Raji (cell line): ENCODE data around the gene HCFC1R1.

Experiments
- POLR2A ChIP-seq: IDR thresholded peaks from 2 replicates; pipeline ENCODE4 v1.6.1; 2011; ENCODE audit warnings: low read depth, low read length, control low read depth; ENCODE audit not compliant: insufficient read depth

Gene HCFC1R1

GRCh38 chr16:2980227-2981176, 43.2 kb downstream of the HCFC1R1 start, which contains the start of gene PKMYT1:
Gene PKMYT1, minus strand, starts transcription at chr16:2980446. Its CDS starts 789 bp downstream, at chr16:2979657.
- peak; percentile 96 for TF ChIP-seq POLR2A

- TF ChIP-seq POLR2A = no peak
Measured at GRCh38 chr16:2979669-2980226, 44.0 kb downstream of the HCFC1R1 start.

- TF ChIP-seq POLR2A = no peak
Measured at GRCh38 chr16:2977440-2977839, 46.3 kb downstream of the HCFC1R1 start.

- TF ChIP-seq POLR2A = no peak
Measured at GRCh38 chr16:2976673-2977072, 47.1 kb downstream of the HCFC1R1 start.

- no peak for TF ChIP-seq POLR2A
Measured at GRCh38 chr16:2976201-2976600, 47.5 kb downstream of the HCFC1R1 start.

GRCh38 chr16:2975161-2975795, 48.5 kb downstream of the HCFC1R1 start:
- no peak for TF ChIP-seq POLR2A

- TF ChIP-seq POLR2A = no peak
Measured at GRCh38 chr16:2974319-2975056, 49.3 kb downstream of the HCFC1R1 start.

GRCh38 chr16:2973605-2974318, 50.0 kb downstream of the HCFC1R1 start:
- no peak for TF ChIP-seq POLR2A

GRCh38 chr16:2973093-2973492, 50.6 kb downstream of the HCFC1R1 start:
- TF ChIP-seq POLR2A = peak; percentile 45
